SK-N-MC (cell line): ENCODE measurements around the gene TTC7B.

Source experiments
- DNase-seq: peaks from one replicate; pipeline ENCODE4 v3.0.0-alpha.2; 2011; ENCODE audit warnings: low read depth, low spot score
- H3K27ac ChIP-seq: fragments of 200-600 bp; sonication (generic); 2 replicates; pipeline ENCODE4 v1.5.1; 2016; ENCODE audit warnings: mixed run types
- H3K36me3 ChIP-seq: fragments of 200-600 bp; sonication (generic); 2 replicates; pipeline ENCODE4 v1.6.1; 2017; ENCODE audit warnings: antibody characterized with exemption, low read length, mixed read lengths; ENCODE audit not compliant: insufficient read depth
- H3K4me3 ChIP-seq: fragments of 200-600 bp; sonication (generic); 2 replicates; pipeline ENCODE4 v1.5.1; 2016
- H3K9ac ChIP-seq: fragments of 200-600 bp; sonication (generic); 2 replicates; pipeline ENCODE4 v1.8.0; 2017; ENCODE audit warnings: mixed run types, mixed read lengths; ENCODE audit not compliant: insufficient read length
- H3K9me3 ChIP-seq: fragments of 200-600 bp; sonication (generic); 2 replicates; pipeline ENCODE4 v1.6.1; 2017; ENCODE audit warnings: low read depth, mild to moderate bottlenecking, antibody characterized with exemption, low read length, moderate library complexity, mixed read lengths
- EZH2 ChIP-seq: fragments of 200-600 bp; sonication (generic); IDR thresholded peaks from one replicate; pipeline ENCODE4 v1.6.1; 2017; ENCODE audit warnings: antibody characterized with exemption
- FOXP2 ChIP-seq: optimal IDR thresholded peaks from 2 replicates; pipeline ENCODE3; 2011; ENCODE audit warnings: mild to moderate bottlenecking, moderate library complexity; ENCODE audit not compliant: insufficient read depth; ENCODE audit errors: extremely low read length, control extremely low read depth
- POLR2AphosphoS5 ChIP-seq: IDR thresholded peaks from 2 replicates; pipeline ENCODE4 v1.6.1; 2012; ENCODE audit warnings: mild to moderate bottlenecking, low read depth, low read length, borderline replicate concordance

Gene TTC7B

DNA sequence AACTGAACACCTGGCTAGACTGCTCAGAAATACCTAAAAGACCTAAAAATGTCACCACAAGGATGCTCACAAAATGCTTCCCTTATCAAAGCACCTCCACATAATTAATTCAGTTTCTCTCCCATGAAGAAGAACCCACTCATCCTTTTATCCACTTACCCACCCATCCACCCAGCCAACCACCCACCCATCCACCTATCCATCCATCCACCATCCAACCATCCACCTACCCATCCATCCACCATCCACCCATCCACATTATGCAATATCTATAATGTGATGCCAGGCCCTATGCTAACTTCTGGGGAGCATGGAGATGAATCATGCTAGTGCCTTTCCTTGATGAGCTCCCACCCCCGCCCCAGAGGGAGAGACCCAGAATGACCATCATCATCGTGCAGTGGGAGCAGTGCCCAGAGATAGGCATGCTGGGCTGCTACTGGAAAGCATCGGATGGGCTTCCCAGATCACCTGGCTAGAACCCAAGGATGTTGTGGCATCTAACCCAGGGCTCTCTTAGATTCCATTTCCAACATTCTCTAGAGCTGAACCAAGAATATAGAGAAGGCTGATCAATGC lies 166.6 kb downstream of the TTC7B start:
- no peak for DNase-seq
- H3K27ac ChIP-seq: no peak overlapping the region
- no peak overlapping the region for H3K9ac ChIP-seq
- H3K4me3 ChIP-seq: no peak overlapping the region
- TF ChIP-seq FOXP2: no peak
- TF ChIP-seq POLR2AphosphoS5: no peak
- no peak for TF ChIP-seq EZH2
- H3K36me3 ChIP-seq: no peaks in the 10 kb centered on the region
- no peaks in the 10 kb centered on the region for H3K9me3 ChIP-seq

- no peak for TF ChIP-seq POLR2AphosphoS5
- TF ChIP-seq EZH2: no peak
- TF ChIP-seq FOXP2: no peak
- H3K9ac ChIP-seq: no peak overlapping the region
- H3K9me3 ChIP-seq: no peaks in the 10 kb centered on the region
- no peak overlapping the region for H3K4me3 ChIP-seq
- DNase-seq: no peak
- no peaks in the 10 kb centered on the region for H3K36me3 ChIP-seq
- no peak overlapping the region for H3K27ac ChIP-seq
Measured at GRCh38 chr14:90649083-90649482, 167.1 kb downstream of the TTC7B start.

DNA sequence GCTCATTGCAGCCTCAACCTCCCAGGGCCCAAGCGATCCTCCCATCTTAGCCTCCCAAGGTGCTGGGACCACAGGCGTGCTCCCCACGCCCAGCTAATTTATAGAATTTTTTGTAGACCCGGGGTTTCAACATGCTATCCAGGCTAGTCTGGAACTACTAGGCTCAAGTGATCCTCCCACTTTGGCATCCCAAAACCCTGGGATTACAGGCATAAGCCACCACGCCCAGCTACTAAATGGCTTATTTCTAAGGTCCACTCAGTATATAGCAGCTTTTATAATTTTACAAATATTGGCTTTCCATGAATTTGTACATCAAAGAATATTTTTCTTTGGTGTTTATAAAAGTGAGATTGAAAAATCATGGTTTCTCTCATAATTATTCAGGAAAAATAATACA lies 167.8 kb downstream of the TTC7B start:
- TF ChIP-seq FOXP2 (no peak), EZH2 (no peak), POLR2AphosphoS5 (no peak)
- no peaks in the 10 kb centered on the region for H3K9me3 ChIP-seq
- no peak overlapping the region for H3K27ac ChIP-seq
- H3K9ac ChIP-seq: no peak overlapping the region
- no peak overlapping the region for H3K4me3 ChIP-seq
- H3K36me3 ChIP-seq: no peaks in the 10 kb centered on the region
- DNase-seq: no peak

DNA sequence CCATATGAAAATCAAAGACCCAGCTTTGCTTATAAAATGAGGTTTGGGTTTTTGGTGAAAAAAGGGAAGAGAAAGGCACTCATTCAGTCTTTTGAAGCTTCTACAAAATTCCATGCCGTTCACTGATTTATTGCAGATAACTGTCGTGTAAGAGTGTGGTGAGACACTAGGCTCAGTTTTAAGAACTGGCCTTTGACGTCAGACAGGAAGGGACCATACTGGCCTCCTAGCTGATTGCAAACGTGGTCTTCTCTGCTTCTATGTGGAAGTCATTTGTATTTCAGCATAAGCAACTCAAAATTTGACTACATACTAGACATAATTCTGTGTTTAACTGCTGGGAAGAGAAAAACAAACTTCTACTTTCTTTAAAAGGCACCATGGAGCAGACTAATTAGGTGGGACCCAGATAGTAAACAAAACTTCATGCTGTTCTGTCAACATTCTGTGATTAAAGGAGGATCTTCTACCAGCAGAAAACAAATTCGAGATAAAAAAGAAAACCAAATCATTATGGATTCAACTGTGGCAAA lies 168.7 kb downstream of the TTC7B start:
- Histone ChIP-seq H3K4me3 (no peak overlapping the region), H3K36me3 (no peaks in the 10 kb centered on the region), H3K9ac (no peak overlapping the region), H3K27ac (no peak overlapping the region), H3K9me3 (no peaks in the 10 kb centered on the region)
- TF ChIP-seq FOXP2 (no peak), EZH2 (no peak), POLR2AphosphoS5 (no peak)
- DNase-seq: no peak

DNA sequence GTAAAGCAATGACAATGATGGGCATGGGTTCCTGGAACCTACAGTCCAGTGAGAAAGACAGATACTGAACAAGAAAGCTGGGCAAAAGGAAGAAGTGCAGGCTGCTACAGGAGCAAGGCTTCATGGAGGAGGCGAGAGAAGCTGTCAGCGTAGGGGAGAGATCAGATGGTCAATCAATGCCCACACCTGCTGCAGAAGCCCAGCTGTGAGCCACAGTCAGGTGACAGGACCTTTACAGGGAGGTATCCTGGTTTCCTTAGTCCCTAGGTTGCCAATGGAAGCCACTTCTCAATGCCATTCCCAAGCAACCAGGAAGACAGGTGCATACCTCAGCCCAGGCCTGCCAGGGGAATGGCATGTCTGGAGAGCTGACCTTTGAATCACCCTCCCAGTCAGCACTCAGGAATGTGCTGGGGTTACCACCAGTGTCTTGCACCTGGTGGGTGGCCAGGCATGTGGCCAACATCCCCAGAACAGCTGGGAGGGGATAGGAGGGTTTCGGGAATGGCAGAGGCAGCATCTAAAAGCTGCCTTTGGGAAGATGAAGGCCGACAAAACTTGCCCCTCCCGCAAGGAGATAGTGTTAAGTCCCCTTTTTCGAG lies 170.3 kb downstream of the TTC7B start:
- Histone ChIP-seq H3K9me3 (no peaks in the 10 kb centered on the region), H3K4me3 (no peak overlapping the region), H3K27ac (no peak overlapping the region), H3K36me3 (no peaks in the 10 kb centered on the region), H3K9ac (no peak overlapping the region)
- no peak for TF ChIP-seq POLR2AphosphoS5
- DNase-seq: no peak

- Histone ChIP-seq H3K36me3 (no peaks in the 10 kb centered on the region), H3K4me3 (no peak overlapping the region), H3K9ac (no peak overlapping the region), H3K9me3 (no peaks in the 10 kb centered on the region), H3K27ac (no peak overlapping the region)
- no peak for DNase-seq
- TF ChIP-seq POLR2AphosphoS5 (no peak), FOXP2 (no peak), EZH2 (no peak)
Measured at GRCh38 chr14:90644882-90645281, 171.3 kb downstream of the TTC7B start.

DNA sequence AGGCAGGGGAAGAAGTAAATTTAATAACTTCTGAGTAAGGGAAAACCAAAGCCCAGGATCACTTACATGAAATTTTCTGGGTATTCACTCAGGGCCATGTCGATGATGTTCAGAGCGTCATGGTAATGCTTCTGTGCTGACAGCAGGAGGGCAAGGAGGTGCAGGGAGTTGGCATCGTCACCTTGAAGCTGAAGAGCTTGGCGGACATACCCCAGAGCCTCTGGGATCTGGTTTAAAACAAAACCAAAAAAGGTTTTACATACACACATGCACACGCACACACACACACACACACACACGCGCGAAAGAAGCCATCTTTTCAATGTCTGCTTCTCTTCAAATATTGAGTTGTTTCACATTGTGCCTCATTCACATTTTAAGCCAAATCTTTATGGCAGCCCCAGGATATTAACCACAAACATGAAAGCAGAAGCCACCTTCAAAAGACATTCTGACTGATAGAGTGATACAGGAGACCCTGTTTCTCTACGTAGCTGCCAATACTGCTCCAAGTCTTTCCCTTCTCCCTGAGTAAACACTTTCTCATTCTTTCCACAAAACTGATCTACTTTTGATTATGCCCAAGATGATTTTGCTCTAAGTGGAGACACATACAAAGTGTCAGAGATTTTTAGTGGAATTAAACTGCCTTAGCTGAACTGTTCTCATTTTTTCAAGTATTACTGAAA lies 172.1 kb downstream of the TTC7B start:
- no peak overlapping the region for H3K4me3 ChIP-seq
- H3K27ac ChIP-seq: no peak overlapping the region
- DNase-seq: no peak

GRCh38 chr14:90642244-90642717 lies 173.9 kb downstream of the TTC7B start:
- H3K36me3 ChIP-seq: no peaks in the 10 kb centered on the region
- no peaks in the 10 kb centered on the region for H3K9me3 ChIP-seq
- TF ChIP-seq FOXP2: no peak
- no peak for TF ChIP-seq POLR2AphosphoS5
- no peak for TF ChIP-seq EZH2
- peak overlapping the region; percentile 45 for H3K9ac ChIP-seq
- no peak for DNase-seq
- peak overlapping the region; percentile 81 for H3K27ac ChIP-seq
- peak overlapping the region; percentile 23; the same call in 1 of the 2 replicates for H3K4me3 ChIP-seq

More for the DNA sequence above, 172.1 kb downstream of the TTC7B start:
- no peaks in the 10 kb centered on the region for H3K36me3 ChIP-seq
- no peak for TF ChIP-seq FOXP2
- TF ChIP-seq POLR2AphosphoS5: no peak
- no peak for TF ChIP-seq EZH2
- no peaks in the 10 kb centered on the region for H3K9me3 ChIP-seq
- no peak overlapping the region for H3K9ac ChIP-seq
